Right ventricle myocardium superior (tissue), 1 donor: ENCODE results near the gene DMD. TPM values are rescaled to one million over a fixed set of nuclear protein-coding genes. Genes with fewer than 3 reads are reported as not detected.

ENCODE experiments used
- ATAC-seq: fragments of 200-7000 bp; cut with Tn5 transposase; one replicate; pipeline ENCODE4 v1.9.1; 2020; ENCODE audit warnings: mild to moderate bottlenecking; ENCODE audit not compliant: poor library complexity
- DNase-seq: peaks from one replicate; pipeline ENCODE4 v3.0.0-alpha.2; 2020
- intact Hi-C: fragments of 100-400 bp; cut with DNase I; formaldehyde crosslinking; loops from one replicate; pipeline ENCODE4 v1.11.2; 2022
- total RNA-seq: library from RNA; stranded (reverse); fragmentation: NEBNext Ultra II Directional; extraction: Animal tissue kit (Norgen Biotek cat#: 25700); gene quantifications from one replicate; pipeline ENCODE4 v1.2.1, GENCODE V29; 2021
- donor health status: DM: no; HTN: yes; CAD: no; lungs with severe emphysema.

Gene DMD
- total RNA-seq, 1 donor from 2014 or later = 135 TPM

DNA sequence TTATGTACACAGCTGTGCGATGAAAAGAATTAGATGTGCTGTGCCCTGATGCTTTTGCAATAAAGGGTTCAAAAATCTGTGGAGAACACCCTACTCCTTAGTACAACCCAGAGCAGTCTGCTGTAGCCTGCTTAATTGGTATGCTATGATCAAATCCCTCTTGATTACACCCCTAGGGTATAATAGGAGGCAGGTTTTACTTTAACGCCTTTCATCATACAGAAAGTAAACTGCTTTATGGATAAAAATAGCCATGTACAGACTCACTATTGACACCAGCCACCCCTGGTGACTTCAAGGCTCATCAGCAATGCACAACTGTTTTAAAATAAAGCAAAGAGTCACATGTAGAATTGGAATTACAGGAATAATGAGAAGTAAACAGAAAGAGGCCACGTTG is 315.3 kb downstream of the DMD start:
- intact Hi-C loops = no loop called here
- DNase-seq (no peak), ATAC-seq (no peak)

- no peak for DNase-seq
- intact Hi-C loops = no loop called here
- ATAC-seq = no peak
Observed at GRCh38 chrX:32894679-32895078, 316.7 kb downstream of the DMD start.

- no peak for DNase-seq
- ATAC-seq = no peak
- intact Hi-C loops = no loop called here
Observed at GRCh38 chrX:32893751-32894150, 317.6 kb downstream of the DMD start.

GRCh38 chrX:32877592-32877991 is 333.8 kb downstream of the DMD start:
- intact Hi-C loops = no loop called here
- DNase-seq (no peak), ATAC-seq (no peak)

GRCh38 chrX:32874839-32875238 is 336.5 kb downstream of the DMD start:
- intact Hi-C loops = no loop called here
- ATAC-seq (no peak), DNase-seq (no peak)

GRCh38 chrX:32873786-32874185 is 337.6 kb downstream of the DMD start:
- ATAC-seq = no peak
- intact Hi-C loops = no loop called here

DNA sequence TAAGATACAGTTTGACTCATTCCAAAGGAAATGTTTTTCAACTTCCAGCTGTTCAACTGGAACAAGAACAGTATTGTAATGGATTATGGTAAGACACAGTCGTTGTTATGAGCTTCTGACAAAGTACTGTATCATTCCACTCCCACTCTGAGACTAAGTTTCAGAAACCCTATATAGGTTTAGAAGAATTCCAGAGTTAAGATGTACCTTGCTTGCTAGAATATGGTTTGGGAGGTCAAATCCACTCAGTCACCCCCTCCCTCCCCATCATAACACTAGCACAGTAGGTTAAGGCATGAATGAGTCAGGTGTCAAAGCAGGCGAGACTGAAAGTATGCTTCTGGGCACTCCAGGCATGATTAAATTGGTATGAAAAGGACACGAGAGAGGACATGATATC is 339.7 kb downstream of the DMD start:
- ATAC-seq (peak; percentile 18), DNase-seq (no peak)
- intact Hi-C loops = no loop called here

More at GRCh38 chrX:32873786-32874185, 337.6 kb downstream of the DMD start:
- no peak for DNase-seq

GRCh38 chrX:32868524-32868895 is 342.8 kb downstream of the DMD start:
- no peak for ATAC-seq
- DNase-seq = no peak
- intact Hi-C loops = no loop called here

- DNase-seq (no peak), ATAC-seq (no peak)
- intact Hi-C loops = no loop called here
Observed at GRCh38 chrX:32867781-32868523, 343.4 kb downstream of the DMD start.

GRCh38 chrX:32852203-32852602 is 359.1 kb downstream of the DMD start:
- intact Hi-C loops = no loop called here
- no peak for DNase-seq
- ATAC-seq = no peak

DNA sequence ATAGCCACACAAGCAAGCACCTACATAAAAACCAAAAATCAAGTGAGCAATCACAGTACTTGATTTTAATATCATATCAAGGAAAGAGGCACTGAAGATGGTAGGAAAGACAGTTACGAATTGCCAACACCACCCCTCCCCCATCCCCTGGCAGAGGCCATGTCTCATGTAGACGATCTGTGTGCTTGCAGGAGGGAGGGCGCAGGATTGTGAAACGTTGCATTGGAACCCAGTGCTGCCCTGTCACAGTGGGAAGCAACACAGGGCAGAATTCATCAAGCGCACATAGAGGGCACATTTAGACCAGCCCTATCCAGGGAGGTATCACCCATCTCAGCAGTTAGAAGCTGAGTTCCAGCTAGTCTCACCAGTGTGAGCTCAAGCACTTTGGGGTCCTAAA is 359.8 kb downstream of the DMD start:
- ATAC-seq (no peak), DNase-seq (no peak)
- intact Hi-C loops = no loop called here

DNA sequence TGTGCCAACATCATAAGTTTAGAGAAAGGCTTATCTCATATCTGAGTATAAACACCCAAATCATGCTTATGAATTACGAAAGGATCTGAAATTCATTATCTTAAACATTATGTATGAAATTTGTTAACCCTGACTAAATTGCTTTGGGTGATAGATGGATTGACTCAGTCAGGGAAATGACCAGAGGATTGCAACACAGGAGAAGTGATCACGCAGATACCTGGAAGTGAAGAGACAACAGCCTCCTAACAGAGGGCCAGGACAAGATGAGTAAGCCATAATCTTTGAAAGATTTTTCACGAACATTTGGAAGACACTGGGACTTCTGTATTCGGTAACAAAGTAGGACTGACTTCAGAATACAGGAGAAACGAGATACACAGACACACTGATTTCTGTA is 363.4 kb downstream of the DMD start:
- DNase-seq (no peak), ATAC-seq (no peak)
- intact Hi-C loops = no loop called here

- intact Hi-C loops = no loop called here
- no peak for DNase-seq
- ATAC-seq = no peak
Observed at GRCh38 chrX:32842053-32842452, 369.3 kb downstream of the DMD start.

GRCh38 chrX:32839781-32840180 is 371.6 kb downstream of the DMD start:
- ATAC-seq (no peak), DNase-seq (no peak)
- intact Hi-C loops = no loop called here

- no peak for ATAC-seq
- intact Hi-C loops = no loop called here
Observed at GRCh38 chrX:32825009-32825408, 386.3 kb downstream of the DMD start.

DNA sequence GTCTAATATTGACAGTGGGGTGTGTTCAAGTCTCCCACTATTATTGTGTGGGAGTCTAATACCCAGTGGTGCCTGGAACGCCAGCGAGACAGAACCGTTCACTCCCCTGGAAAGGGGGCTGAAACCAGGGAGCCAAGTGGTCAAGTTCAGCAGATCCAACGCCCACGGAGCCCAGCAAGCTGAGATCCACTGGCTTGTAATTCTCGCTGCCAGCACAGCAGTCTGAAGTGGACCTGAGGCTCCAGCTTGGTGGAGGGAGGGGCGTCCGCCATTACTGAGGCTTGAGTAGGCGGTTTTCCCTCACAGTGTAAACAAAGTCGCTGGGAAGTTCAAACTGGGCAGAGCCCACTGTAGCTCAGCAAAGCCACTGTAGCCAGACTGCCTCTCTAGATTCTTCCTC is 407.3 kb downstream of the DMD start:
- DNase-seq (no peak), ATAC-seq (no peak)
- intact Hi-C loops = no loop called here

More at GRCh38 chrX:32825009-32825408, 386.3 kb downstream of the DMD start:
- DNase-seq = no peak

DNA sequence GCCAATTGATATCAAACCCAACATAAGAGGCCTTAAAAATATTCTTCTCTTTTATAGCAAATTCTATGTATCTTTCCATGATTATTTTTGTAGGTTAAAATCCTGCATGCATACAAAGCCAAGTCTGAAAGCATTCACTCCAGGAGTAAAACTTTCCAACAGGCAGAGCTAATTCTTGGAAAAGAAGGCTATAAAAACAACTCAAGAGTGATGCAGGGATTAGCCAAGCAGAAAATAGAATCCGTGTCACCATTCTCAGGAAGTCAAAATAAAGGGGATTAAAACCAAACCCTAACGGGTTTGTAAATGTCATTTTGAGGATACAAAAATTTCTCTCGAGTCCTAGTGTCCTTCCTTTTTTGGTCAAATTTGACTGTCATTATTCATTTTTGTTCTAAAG is 412.4 kb downstream of the DMD start:
- DNase-seq (no peak), ATAC-seq (no peak)
- intact Hi-C loops = no loop called here

- DNase-seq (no peak), ATAC-seq (no peak)
- intact Hi-C loops = no loop called here
Observed at GRCh38 chrX:32788936-32789335, 422.4 kb downstream of the DMD start.

GRCh38 chrX:32780109-32780508 is 431.2 kb downstream of the DMD start:
- no peak for ATAC-seq
- DNase-seq = no peak
- intact Hi-C loops = no loop called here

- no peak for DNase-seq
- no peak for ATAC-seq
- intact Hi-C loops = no loop called here
Observed at GRCh38 chrX:32778965-32779364, 432.4 kb downstream of the DMD start.

- intact Hi-C loops = no loop called here
- no peak for ATAC-seq
Observed at GRCh38 chrX:32774966-32775365, 436.4 kb downstream of the DMD start.

More at GRCh38 chrX:32774966-32775365, 436.4 kb downstream of the DMD start:
- DNase-seq = peak; percentile 6
